NOMO-1 treated with dmso at 0.1 percent for 144 hours (cell line): Measurements from ENCODE around the gene NANS.
"Not testable (repeated sequence)": the region's sequence is repeated elsewhere in the genome, so short reads cannot be mapped to it uniquely, and the experiment has no call there.

Source experiments
- DNase-seq: peaks from one replicate; lab custom pipeline; 2025; ENCODE audit not compliant: unreplicated experiment; lab: John Stamatoyannopoulos, UW

NANS gene

GRCh38 chr9:98076514-98076890 is 20.0 kb downstream of the NANS start:
- not testable (repeated sequence) for DNase-seq

GRCh38 chr9:98078895-98079294 is 22.4 kb downstream of the NANS start:
- no peak for DNase-seq

GRCh38 chr9:98080326-98080725 is 23.8 kb downstream of the NANS start:
- no peak for DNase-seq

GRCh38 chr9:98080780-98081179 is 24.2 kb downstream of the NANS start:
- no peak for DNase-seq

- DNase-seq = no peak
These were observed 25.1 kb downstream of the NANS start for GRCh38 chr9:98081477-98082219.

GRCh38 chr9:98083061-98083501 is 26.5 kb downstream of the NANS start:
- DNase-seq = no peak

- DNase-seq = no peak
These were observed 27.1 kb downstream of the NANS start for GRCh38 chr9:98083566-98084183.

GRCh38 chr9:98084396-98084795 is 27.9 kb downstream of the NANS start:
- no peak for DNase-seq

- no peak for DNase-seq
These were observed 28.5 kb downstream of the NANS start for GRCh38 chr9:98085058-98085457.

- no peak for DNase-seq
These were observed 29.4 kb downstream of the NANS start for GRCh38 chr9:98085944-98086343.

- no peak for DNase-seq
These were observed 29.9 kb downstream of the NANS start for GRCh38 chr9:98086461-98086860.

- DNase-seq = no peak
These were observed 31.2 kb downstream of the NANS start for GRCh38 chr9:98087420-98088354.

- not testable (repeated sequence) for DNase-seq
These were observed 34.1 kb downstream of the NANS start for GRCh38 chr9:98090674-98091073.

- DNase-seq = no peak
These were observed 35.4 kb downstream of the NANS start for GRCh38 chr9:98091735-98092612.

- no peak for DNase-seq
These were observed 36.0 kb downstream of the NANS start for GRCh38 chr9:98092613-98092931.

GRCh38 chr9:98094316-98094715 is 37.8 kb downstream of the NANS start:
- no peak for DNase-seq

GRCh38 chr9:98094851-98095250 is 38.3 kb downstream of the NANS start:
- no peak for DNase-seq

- no peak for DNase-seq
These were observed 38.9 kb downstream of the NANS start for GRCh38 chr9:98095401-98095800.

- DNase-seq = no peak
These were observed 39.6 kb downstream of the NANS start for GRCh38 chr9:98096091-98096490.

GRCh38 chr9:98097836-98098235 is 41.3 kb downstream of the NANS start:
- DNase-seq = no peak

GRCh38 chr9:98099346-98099745 is 42.8 kb downstream of the NANS start:
- no peak for DNase-seq
